MM.1S (cell line): ENCODE measurements around the gene RTP5.

Source experiments
- EZH2phosphoT487 ChIP-seq: fragments of 300-600 bp; sonication (generic); IDR thresholded peaks from 2 replicates; pipeline ENCODE4 v1.6.1; 2018; ENCODE audit warnings: antibody characterized with exemption, low read length
- TF ChIP-seq, protein P1 (sequence below): fragments of 300-600 bp; sonication (generic); IDR thresholded peaks from 2 replicates; pipeline ENCODE4 v1.5.1; 2016; ENCODE audit warnings: antibody characterized with exemption, low read length, mixed read lengths

GRCh38 chr2:241922411-241922810 lies 52.9 kb downstream of the RTP5 start:
- TF ChIP-seq, protein P1, sequence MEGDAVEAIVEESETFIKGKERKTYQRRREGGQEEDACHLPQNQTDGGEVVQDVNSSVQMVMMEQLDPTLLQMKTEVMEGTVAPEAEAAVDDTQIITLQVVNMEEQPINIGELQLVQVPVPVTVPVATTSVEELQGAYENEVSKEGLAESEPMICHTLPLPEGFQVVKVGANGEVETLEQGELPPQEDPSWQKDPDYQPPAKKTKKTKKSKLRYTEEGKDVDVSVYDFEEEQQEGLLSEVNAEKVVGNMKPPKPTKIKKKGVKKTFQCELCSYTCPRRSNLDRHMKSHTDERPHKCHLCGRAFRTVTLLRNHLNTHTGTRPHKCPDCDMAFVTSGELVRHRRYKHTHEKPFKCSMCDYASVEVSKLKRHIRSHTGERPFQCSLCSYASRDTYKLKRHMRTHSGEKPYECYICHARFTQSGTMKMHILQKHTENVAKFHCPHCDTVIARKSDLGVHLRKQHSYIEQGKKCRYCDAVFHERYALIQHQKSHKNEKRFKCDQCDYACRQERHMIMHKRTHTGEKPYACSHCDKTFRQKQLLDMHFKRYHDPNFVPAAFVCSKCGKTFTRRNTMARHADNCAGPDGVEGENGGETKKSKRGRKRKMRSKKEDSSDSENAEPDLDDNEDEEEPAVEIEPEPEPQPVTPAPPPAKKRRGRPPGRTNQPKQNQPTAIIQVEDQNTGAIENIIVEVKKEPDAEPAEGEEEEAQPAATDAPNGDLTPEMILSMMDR = no peak
- no peak for TF ChIP-seq EZH2phosphoT487
